ENCODE data around the gene APOL1.

DNA sequence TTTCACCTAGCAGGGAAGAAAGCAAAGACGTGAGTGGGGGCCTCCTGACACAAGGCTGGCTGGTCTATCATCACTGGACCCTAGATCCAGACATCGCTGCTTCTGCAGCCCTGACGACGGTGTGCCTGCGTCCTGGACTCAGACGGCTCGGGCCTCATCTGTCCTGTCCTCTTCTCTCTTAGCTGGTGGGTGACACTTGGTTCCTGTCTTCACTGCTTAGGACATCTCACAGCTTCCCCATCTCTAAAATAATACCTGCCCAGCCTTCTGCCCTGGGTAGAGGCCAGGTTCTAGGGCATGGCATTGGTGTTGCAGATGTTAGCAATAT is 41.3 kb downstream of the APOL1 start:
- no peak for TF ChIP-seq CTCF (IDR thresholded peaks at IDR 0.05)
- TF ChIP-seq, protein P1, sequence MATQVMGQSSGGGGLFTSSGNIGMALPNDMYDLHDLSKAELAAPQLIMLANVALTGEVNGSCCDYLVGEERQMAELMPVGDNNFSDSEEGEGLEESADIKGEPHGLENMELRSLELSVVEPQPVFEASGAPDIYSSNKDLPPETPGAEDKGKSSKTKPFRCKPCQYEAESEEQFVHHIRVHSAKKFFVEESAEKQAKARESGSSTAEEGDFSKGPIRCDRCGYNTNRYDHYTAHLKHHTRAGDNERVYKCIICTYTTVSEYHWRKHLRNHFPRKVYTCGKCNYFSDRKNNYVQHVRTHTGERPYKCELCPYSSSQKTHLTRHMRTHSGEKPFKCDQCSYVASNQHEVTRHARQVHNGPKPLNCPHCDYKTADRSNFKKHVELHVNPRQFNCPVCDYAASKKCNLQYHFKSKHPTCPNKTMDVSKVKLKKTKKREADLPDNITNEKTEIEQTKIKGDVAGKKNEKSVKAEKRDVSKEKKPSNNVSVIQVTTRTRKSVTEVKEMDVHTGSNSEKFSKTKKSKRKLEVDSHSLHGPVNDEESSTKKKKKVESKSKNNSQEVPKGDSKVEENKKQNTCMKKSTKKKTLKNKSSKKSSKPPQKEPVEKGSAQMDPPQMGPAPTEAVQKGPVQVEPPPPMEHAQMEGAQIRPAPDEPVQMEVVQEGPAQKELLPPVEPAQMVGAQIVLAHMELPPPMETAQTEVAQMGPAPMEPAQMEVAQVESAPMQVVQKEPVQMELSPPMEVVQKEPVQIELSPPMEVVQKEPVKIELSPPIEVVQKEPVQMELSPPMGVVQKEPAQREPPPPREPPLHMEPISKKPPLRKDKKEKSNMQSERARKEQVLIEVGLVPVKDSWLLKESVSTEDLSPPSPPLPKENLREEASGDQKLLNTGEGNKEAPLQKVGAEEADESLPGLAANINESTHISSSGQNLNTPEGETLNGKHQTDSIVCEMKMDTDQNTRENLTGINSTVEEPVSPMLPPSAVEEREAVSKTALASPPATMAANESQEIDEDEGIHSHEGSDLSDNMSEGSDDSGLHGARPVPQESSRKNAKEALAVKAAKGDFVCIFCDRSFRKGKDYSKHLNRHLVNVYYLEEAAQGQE (IDR thresholded peaks at IDR 0.05; ENCODE audit: insufficient read depth in 1 of 2, low read depth in 2 of 2, low read length in 1 of 2), result no peak

All from Panc1 (cell line).